ENCODE results near the gene SCAPER. TPM values are rescaled to one million over a fixed set of nuclear protein-coding genes. Genes with fewer than 3 reads are reported as not detected.
"Not testable (repeated sequence)": the region's sequence is repeated elsewhere in the genome, so short reads cannot be mapped to it uniquely, and the experiment has no call there.

The SCAPER gene
- total RNA-seq, 4 donors from 2014 or later: 19.6 to 35.9 (median 31.8) TPM

- DNase-seq (no peak), ATAC-seq (no peak)
- in situ Hi-C loops (cut with MboI; ENCODE audit: low sequenced_read_pairs in 4 of 4) (no loop called here), intact Hi-C loops (cut with DNase I; ENCODE audit: low total_unique reads) (no loop called here)
- Histone ChIP-seq H3K9me3 (no peaks in the 10 kb centered on the region), H3K36me3 (no peaks in the 10 kb centered on the region), H3K27me3 (no peaks in the 10 kb centered on the region), H3K4me3 (no peak overlapping the region), H3K27ac (no peak overlapping the region), H3K4me1 (no peaks in the 10 kb centered on the region)
- TF ChIP-seq CTCF (IDR thresholded peaks at IDR 0.05 in 4 of 5, conservative IDR thresholded peaks at IDR 0.05 in 1 of 5) (no peak), POLR2A (IDR thresholded peaks at IDR 0.05) (no peak)
Measured at GRCh38 chr15:76823890-76824289, 81.2 kb downstream of the SCAPER start.

GRCh38 chr15:76823303-76823702 lies 81.8 kb downstream of the SCAPER start:
- Histone ChIP-seq H3K36me3 (no peaks in the 10 kb centered on the region), H3K4me1 (no peaks in the 10 kb centered on the region), H3K27me3 (no peaks in the 10 kb centered on the region), H3K27ac (no peak overlapping the region), H3K4me3 (no peak overlapping the region), H3K9me3 (no peaks in the 10 kb centered on the region)
- intact Hi-C loops (cut with DNase I; ENCODE audit: low total_unique reads): no loop called here
- ATAC-seq (no peak), DNase-seq (no peak)
- no peak for TF ChIP-seq CTCF (IDR thresholded peaks at IDR 0.05 in 4 of 5, conservative IDR thresholded peaks at IDR 0.05 in 1 of 5)
- in situ Hi-C loops (cut with MboI; ENCODE audit: low sequenced_read_pairs in 4 of 4): no loop called here

- H3K4me3 ChIP-seq; intact Hi-C loops (cut with DNase I; ENCODE audit: low total_unique reads); H3K4me1 ChIP-seq; H3K9me3 ChIP-seq; in situ Hi-C loops (cut with MboI; ENCODE audit: low sequenced_read_pairs in 4 of 4); ATAC-seq; H3K27ac ChIP-seq; H3K27me3 ChIP-seq; H3K36me3 ChIP-seq; DNase-seq: not testable (repeated sequence)
Measured at GRCh38 chr15:76818926-76819325, 86.2 kb downstream of the SCAPER start.

- H3K9me3 ChIP-seq: no peaks in the 10 kb centered on the region
- no peak overlapping the region for H3K4me3 ChIP-seq
- intact Hi-C loops (cut with DNase I; ENCODE audit: low total_unique reads): no loop called here
- no peak for ATAC-seq
- no peaks in the 10 kb centered on the region for H3K4me1 ChIP-seq
- in situ Hi-C loops (cut with MboI; ENCODE audit: low sequenced_read_pairs in 4 of 4): no loop called here
- H3K27me3 ChIP-seq: no peaks in the 10 kb centered on the region
- no peaks in the 10 kb centered on the region for H3K36me3 ChIP-seq
- TF ChIP-seq CTCF (IDR thresholded peaks at IDR 0.05 in 4 of 5, conservative IDR thresholded peaks at IDR 0.05 in 1 of 5): no peak
- no peak for TF ChIP-seq POLR2A (IDR thresholded peaks at IDR 0.05)
- DNase-seq: no peak
- H3K27ac ChIP-seq: no peak overlapping the region
Measured at GRCh38 chr15:76815421-76815820, 89.7 kb downstream of the SCAPER start.

- Histone ChIP-seq H3K36me3 (no peaks in the 10 kb centered on the region), H3K9me3 (no peaks in the 10 kb centered on the region), H3K27ac (no peak overlapping the region), H3K4me3 (no peak overlapping the region), H3K4me1 (peaks cover 3 to 6% of the 10 kb centered on the region in 2 donors), H3K27me3 (no peaks in the 10 kb centered on the region)
- in situ Hi-C loops (cut with MboI; ENCODE audit: low sequenced_read_pairs in 4 of 4) (no loop called here), intact Hi-C loops (cut with DNase I; ENCODE audit: low total_unique reads) (no loop called here)
- DNase-seq (no peak), ATAC-seq (no peak)
- TF ChIP-seq CTCF (IDR thresholded peaks at IDR 0.05 in 4 of 5, conservative IDR thresholded peaks at IDR 0.05 in 1 of 5) (no peak), POLR2A (IDR thresholded peaks at IDR 0.05) (no peak)
Measured at GRCh38 chr15:76812381-76812780, 92.8 kb downstream of the SCAPER start.
